HEK293T (cell line): ENCODE data around the gene RIPOR2.

Experiments used
- ARNT ChIP-seq: fragments of 450-650 bp; IDR thresholded peaks from 2 replicates; pipeline ENCODE4 v1.6.1; 2017; ENCODE audit warnings: mild to moderate bottlenecking
- BHLHE40 ChIP-seq: fragments of 450-650 bp; IDR thresholded peaks from 2 replicates; pipeline ENCODE4 v1.6.1; 2016; ENCODE audit warnings: mild to moderate bottlenecking, moderate library complexity, borderline replicate concordance
- CTBP1 ChIP-seq: fragments of 450-650 bp; IDR thresholded peaks from 2 replicates; pipeline ENCODE4 v1.6.1; 2016; ENCODE audit warnings: borderline replicate concordance
- ELF4 ChIP-seq: fragments of 450-650 bp; IDR thresholded peaks from 2 replicates; pipeline ENCODE4 v1.6.1; 2017; ENCODE audit warnings: antibody characterized with exemption
- FOXK2 ChIP-seq: fragments of 450-650 bp; IDR thresholded peaks from 2 replicates; pipeline ENCODE4 v1.6.1; 2016; ENCODE audit warnings: mild to moderate bottlenecking
- L3MBTL2 ChIP-seq: fragments of 450-650 bp; conservative IDR thresholded peaks from 2 replicates; pipeline ENCODE4 v1.6.1; 2016; ENCODE audit warnings: mild to moderate bottlenecking
- LEF1 ChIP-seq: fragments of 450-650 bp; IDR thresholded peaks from 2 replicates; pipeline ENCODE4 v1.6.1; 2017; ENCODE audit warnings: mild to moderate bottlenecking, borderline replicate concordance
- SP1 ChIP-seq: fragments of 450-650 bp; IDR thresholded peaks from 2 replicates; pipeline ENCODE4 v1.6.1; 2017
- SUZ12 ChIP-seq: fragments of 450-650 bp; IDR thresholded peaks from 2 replicates; pipeline ENCODE4 v1.6.1; 2016; ENCODE audit warnings: mild to moderate bottlenecking
- TARDBP ChIP-seq: fragments of 450-650 bp; IDR thresholded peaks from 2 replicates; pipeline ENCODE4 v1.6.1; 2016
- ZNF384 ChIP-seq: fragments of 450-650 bp; IDR thresholded peaks from 2 replicates; pipeline ENCODE4 v1.6.1; 2016

DNA sequence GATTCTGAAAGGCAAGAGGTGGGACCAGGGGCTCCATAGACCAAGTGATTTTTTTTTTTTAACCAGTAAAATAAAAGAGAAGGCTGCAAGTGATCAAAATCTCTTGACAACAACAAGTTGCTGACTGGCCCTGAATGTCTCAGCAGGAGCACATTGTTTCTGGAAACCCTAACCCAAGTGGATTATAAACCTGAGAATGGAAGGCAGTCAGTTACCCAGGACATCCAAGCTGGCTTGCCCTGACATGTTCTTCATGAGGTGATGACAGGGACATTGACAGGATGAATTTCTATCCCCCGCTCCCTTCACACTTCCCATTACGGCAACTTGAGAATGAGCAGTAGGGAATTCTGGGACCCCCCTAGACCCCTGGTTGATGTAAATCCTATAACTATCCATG, 49.6 kb upstream of the RIPOR2 start:
- no peak for TF ChIP-seq L3MBTL2
- TF ChIP-seq FOXK2: no peak
- 0 out of 2 replicates have a peak, but pooled peaks have one; percentile 21 for TF ChIP-seq CTBP1
- no peak for TF ChIP-seq BHLHE40
- TF ChIP-seq ARNT: no peak
- no peak for TF ChIP-seq TARDBP
- TF ChIP-seq SUZ12: no peak
- no peak for TF ChIP-seq ELF4
- TF ChIP-seq LEF1: no peak
- no peak for TF ChIP-seq SP1
- TF ChIP-seq ZNF384: no peak
